K562 (cell line): ENCODE results near the gene ST8SIA4.

ENCODE experiments used
- IRF2 ChIP-seq: sonication (generic); formaldehyde crosslinking; IDR thresholded peaks from 2 replicates; pipeline ENCODE4 v1.8.1; 2022; ENCODE audit warnings: mild to moderate bottlenecking, missing genetic modification reagents
- SMAD2 ChIP-seq: fragments of 150-350 bp; IDR thresholded peaks from 2 replicates; pipeline ENCODE4 v1.6.1; 2014; ENCODE audit warnings: low read depth, mild to moderate bottlenecking, low read length
- ZNF324 ChIP-seq: fragments of 250-450 bp; sonication (Bioruptor Pico); IDR thresholded peaks from 2 replicates; pipeline ENCODE4 v1.4.0; 2020; ENCODE audit warnings: mild to moderate bottlenecking
- TF ChIP-seq, protein P1 (sequence below), 3 experiments: IDR thresholded peaks in 2 of 3; conservative IDR thresholded peaks in 1 of 3; 2 replicates each; pipeline ENCODE4 v1.5.1; 2011 to 2012; ENCODE audit warnings: low read length in 3 of 3, mild to moderate bottlenecking in 3 of 3, control low read depth in 2 of 3, improper control_type of control experiment in 1 of 3, inconsistent platforms in 1 of 3, low read depth in 1 of 3, mixed read lengths in 1 of 3, moderate library complexity in 1 of 3; ENCODE audit not compliant: insufficient read depth in 2 of 3

DNA sequence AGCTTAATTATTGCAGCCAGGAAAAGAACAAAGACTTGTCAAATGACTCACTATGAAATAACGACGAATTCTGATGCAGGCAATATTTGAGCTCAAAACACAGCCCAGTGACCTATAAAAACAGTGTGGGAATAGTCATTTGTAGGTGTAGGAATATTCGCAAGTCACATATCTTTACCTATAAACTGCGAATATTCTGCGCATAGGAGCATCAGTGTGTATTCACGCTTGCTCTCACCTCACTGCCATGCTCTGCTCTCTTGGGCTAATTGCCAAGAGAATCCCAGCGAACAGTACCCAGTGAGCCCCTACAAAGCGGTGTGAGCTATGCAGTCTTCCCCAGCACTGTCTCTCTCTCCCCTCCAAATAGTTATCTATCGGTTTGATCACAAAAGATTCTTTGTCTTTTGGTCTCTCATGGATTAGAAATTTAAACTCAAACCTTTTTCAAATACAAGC, 74.2 kb downstream of the ST8SIA4 start:
- no peak for TF ChIP-seq IRF2 (CRISPR knock-in tag)
- TF ChIP-seq, protein P1, sequence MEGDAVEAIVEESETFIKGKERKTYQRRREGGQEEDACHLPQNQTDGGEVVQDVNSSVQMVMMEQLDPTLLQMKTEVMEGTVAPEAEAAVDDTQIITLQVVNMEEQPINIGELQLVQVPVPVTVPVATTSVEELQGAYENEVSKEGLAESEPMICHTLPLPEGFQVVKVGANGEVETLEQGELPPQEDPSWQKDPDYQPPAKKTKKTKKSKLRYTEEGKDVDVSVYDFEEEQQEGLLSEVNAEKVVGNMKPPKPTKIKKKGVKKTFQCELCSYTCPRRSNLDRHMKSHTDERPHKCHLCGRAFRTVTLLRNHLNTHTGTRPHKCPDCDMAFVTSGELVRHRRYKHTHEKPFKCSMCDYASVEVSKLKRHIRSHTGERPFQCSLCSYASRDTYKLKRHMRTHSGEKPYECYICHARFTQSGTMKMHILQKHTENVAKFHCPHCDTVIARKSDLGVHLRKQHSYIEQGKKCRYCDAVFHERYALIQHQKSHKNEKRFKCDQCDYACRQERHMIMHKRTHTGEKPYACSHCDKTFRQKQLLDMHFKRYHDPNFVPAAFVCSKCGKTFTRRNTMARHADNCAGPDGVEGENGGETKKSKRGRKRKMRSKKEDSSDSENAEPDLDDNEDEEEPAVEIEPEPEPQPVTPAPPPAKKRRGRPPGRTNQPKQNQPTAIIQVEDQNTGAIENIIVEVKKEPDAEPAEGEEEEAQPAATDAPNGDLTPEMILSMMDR (IDR thresholded peaks at IDR 0.05 in 2 of 3, conservative IDR thresholded peaks at IDR 0.05 in 1 of 3; ENCODE audit: insufficient read depth in 2 of 3, low read depth in 1 of 3, low read length in 3 of 3): no peak
- no peak for TF ChIP-seq ZNF324 (CRISPR knock-in tag)
- no peak for TF ChIP-seq SMAD2
